MG63 (cell line): Measurements from ENCODE around the gene LCK. TPM values are rescaled to one million over a fixed set of nuclear protein-coding genes. Genes with fewer than 3 reads are reported as not detected.

Source experiments
- DNase-seq: peaks from one replicate; pipeline ENCODE4 v3.0.0-alpha.2; 2020
- H3K27me3 ChIP-seq: fragments of 250-450 bp; sonication (Bioruptor Pico); 2 replicates; pipeline ENCODE4 v1.5.1; 2020; ENCODE audit warnings: mild to moderate bottlenecking, moderate library complexity
- H3K36me3 ChIP-seq: fragments of 250-450 bp; sonication (Bioruptor Pico); 2 replicates; pipeline ENCODE4 v1.5.1; 2020; ENCODE audit warnings: mild to moderate bottlenecking, moderate library complexity
- H3K4me3 ChIP-seq: fragments of 250-450 bp; sonication (Bioruptor Pico); 2 replicates; pipeline ENCODE4 v1.5.1; 2020; ENCODE audit warnings: mild to moderate bottlenecking, moderate library complexity
- H3K9me3 ChIP-seq: fragments of 250-450 bp; sonication (Bioruptor Pico); 2 replicates; pipeline ENCODE4 v1.5.1; 2020; ENCODE audit warnings: mild to moderate bottlenecking, moderate library complexity
- total RNA-seq: library from RNA; depleted of rRNA; stranded (reverse); fragments of >200 nt; shearing (Covaris generic); gene quantifications from 2 replicates; pipeline ENCODE4 v1.2.3, GENCODE V29; 2014; ENCODE audit warnings: low replicate concordance; rRNA removed

Gene LCK
- not detected in 2 replicates for total RNA-seq

DNA sequence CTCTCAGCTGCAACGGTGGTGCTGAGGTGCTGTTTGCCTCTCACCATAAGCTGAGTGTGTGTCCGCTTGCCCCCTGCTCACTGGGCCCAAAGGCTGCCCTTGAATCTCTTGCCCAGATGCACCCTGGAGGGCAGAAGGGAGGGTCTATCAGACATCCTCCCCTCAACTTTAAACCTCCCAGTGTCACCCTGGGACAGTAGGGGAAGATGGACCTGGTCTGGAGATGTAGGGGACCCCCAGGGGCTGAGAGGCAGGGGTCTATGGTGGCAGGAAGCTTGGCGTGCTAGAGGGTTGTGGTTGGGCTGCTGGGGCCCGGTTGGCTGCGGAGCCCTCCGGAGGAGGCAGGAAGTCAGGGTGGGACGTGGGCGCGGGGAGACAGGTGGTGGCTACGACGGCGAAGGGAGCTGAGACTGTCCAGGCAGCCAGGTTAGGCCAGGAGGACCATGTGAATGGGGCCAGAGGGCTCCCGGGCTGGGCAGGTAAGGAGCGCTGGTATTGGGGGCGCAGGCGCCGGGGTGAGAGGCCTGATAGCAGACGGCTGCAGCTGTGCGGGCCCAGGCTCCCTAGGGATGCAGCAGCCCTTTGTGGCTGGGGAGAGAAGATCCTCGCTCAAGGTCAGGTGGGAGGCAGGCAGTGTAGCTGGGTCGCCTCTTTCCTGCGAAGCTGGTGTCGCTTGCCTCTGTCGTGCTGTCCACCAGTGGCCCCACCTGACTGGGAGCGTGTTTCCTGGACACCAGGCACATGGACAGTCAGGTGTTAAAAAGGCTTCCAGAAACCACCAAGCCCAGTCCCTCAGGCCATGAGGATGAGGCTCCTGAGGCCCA, at the start of gene LCK:
TSS of gene LCK (plus strand) at position 373 of the 824 bp plus-strand sequence. CDS start 23,065 bp downstream, outside the sequence.
- H3K36me3 ChIP-seq: no peaks in the 10 kb centered on the region

DNA sequence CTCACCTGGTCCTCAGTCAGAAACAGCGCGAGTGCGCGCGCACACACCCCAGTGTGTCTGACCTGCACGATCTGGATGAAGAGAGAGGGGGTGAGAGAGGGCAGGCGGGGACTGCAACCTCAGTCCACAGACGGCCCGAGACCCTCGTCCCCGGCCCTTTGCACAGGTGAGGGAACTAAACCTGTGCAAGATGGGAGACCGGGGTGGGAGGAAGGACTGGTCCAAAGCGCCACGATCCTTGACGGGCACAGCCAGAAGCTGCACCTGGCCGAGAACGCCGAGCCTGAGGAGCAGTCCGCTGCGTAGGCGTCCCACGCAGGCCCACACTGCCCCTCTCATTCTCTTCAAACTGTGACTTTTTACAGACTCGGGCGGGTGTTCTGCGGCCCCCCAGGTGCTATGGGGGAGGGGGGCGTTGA, 46.1 kb upstream of the LCK start:
- no peak for DNase-seq
- peak overlapping the region; percentile 78 for H3K4me3 ChIP-seq
- H3K9me3 ChIP-seq: no peaks in the 10 kb centered on the region
- no peaks in the 10 kb centered on the region for H3K36me3 ChIP-seq
- no peaks in the 10 kb centered on the region for H3K27me3 ChIP-seq

More for the DNA sequence above, at the start of gene LCK:
- DNase-seq: no peak
- no peaks in the 10 kb centered on the region for H3K9me3 ChIP-seq
- H3K27me3 ChIP-seq: no peaks in the 10 kb centered on the region
- no peak within 1 kb of the TSS for H3K4me3 ChIP-seq

DNA sequence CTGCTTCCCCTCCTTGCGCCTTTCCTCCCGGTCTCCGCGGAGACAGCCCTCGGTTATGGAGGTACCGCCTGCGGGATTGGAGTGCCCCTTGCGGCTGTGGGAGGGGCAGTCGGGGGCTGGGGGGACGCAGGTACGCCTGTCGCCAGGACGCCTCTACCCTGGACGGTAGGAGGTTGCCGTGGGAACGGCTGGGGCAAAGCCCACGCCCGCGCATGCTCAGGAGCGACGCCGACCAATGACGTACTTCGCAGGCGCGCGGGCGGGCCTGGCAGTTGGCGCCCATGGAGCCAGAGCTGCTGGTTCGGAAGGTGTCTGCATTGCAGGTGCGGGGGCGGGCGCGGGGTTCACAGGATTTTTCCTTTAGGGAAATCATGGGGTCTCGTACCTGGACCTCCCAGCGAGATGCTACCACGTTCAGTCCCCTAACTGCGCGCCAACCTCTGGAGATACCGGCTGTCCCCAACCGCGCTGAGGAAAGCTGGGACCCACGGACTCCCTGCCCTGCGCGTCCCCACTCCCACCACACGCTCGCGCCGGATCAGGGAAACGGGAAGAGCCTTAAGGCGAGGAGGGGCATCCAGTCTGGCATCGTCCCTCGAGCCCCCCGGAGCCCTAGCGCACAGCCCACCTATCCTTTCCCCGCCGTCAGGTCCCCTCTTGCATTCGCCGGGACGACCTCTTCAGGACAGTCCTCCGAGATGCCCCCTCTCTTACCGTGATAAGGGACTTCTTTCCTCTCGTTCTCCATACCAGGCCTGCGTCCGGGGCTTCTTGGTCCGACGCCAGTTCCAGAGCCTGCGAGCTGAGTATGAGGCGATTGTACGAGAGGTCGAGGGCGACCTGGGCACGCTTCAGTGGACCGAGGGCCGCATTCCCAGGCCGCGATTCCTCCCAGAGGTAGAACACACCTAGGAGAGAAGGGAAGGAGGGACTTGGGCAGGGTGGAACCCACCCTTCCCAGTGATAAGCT, 45.4 kb upstream of the LCK start, which contains the start of gene IQCC:
TSS of gene IQCC (plus strand) at position 271 of the 970 bp plus-strand sequence. CDS start at position 282, 11 bp downstream.
- DNase-seq: peak; percentile 84
- Histone ChIP-seq H3K9me3 (no peaks in the 10 kb centered on the region), H3K27me3 (no peaks in the 10 kb centered on the region), H3K4me3 (peak within 1 kb of the TSS; percentile 78), H3K36me3 (no peaks in the 10 kb centered on the region)

DNA sequence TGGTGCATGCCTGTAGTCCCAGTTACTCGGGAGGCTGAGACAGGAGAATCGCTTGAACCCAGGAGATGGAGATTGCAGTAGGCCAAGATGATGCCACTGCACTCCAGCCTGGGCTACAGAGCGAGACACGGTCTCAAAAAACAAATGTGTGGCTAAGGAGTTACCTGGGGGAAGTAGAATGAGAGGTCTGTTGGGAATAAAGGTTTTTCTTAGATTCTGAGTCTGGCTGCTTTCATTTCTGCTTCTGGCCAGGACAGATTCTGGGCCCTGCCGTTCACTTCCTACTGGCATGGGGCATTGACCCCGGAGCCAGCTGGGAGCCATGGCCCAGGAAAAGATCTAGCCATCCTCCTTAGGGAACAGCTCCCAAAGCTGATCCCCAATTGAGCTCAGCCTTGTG, 42.6 kb upstream of the LCK start:
- H3K27me3 ChIP-seq: no peaks in the 10 kb centered on the region
- no peak for DNase-seq
- H3K36me3 ChIP-seq: no peaks in the 10 kb centered on the region
- H3K4me3 ChIP-seq: no peak overlapping the region
- H3K9me3 ChIP-seq: no peaks in the 10 kb centered on the region

DNA sequence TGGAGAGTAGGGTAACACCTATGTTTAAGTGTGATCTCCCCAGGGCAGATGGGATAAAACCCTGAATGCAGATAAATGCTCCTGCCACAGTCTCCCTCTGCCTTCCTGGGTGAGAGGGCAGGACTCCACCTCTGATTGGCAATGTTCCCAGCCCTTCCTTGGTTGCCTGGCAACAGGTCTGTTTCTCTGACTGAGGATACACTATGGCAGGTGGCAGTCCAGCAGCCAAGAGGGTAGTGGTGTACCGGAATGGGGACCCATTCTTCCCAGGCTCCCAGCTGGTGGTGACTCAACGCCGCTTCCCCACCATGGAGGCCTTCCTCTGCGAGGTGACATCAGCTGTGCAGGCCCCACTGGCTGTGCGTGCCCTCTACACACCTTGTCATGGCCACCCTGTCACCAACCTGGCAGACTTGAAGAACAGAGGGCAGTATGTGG, 42.2 kb upstream of the LCK start, which contains the start of gene DCDC2B:
TSS of gene DCDC2B (plus strand) at position 199 of the 438 bp plus-strand sequence. CDS start at position 204, 5 bp downstream.
- peak; percentile 47 for DNase-seq

DNA sequence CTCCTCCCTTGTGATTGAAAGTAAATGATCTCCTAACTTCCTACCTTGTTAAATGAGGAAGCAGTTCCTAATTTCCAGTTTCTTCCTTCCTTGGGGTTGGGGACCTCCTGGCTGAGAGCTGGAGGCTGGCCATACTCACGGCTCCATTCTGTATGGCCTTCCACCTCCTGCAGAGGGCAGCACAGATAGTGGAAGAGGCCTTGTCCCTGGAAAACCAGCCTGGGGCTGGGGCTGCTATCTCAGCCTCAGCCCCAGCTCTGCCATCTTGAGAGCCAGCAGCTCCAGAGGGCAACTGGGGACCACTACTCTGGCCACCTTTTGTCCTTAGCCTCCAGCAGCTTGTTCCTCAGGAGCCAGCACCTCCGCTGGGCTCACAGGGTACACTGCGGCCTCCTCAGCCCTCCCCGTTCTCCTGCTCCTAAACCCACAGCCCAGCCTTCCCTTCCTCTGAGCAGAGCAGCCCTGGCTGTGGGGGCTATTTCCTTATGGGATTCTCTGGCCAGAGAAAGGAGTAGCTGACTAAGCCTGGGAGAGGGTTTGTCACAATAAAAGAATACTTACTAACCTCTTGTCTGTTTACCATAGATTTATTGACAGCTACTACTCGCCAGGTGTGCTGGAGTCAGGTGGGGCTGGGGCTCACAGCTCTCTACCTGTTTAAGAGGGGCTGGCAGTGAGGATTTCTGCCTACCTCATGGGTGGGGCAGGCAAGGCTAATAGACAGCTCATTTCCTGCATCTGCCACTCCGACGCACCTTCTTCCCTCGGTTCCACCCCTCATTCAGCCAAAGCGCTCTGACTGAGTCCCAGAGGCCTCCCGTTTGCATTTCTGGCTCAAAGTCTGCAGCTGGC, 35.2 kb upstream of the LCK start:
- DNase-seq: peak; percentile 56
- Histone ChIP-seq H3K27me3 (no peaks in the 10 kb centered on the region), H3K4me3 (no peak overlapping the region), H3K9me3 (no peaks in the 10 kb centered on the region), H3K36me3 (peaks cover 24% of the 10 kb centered on the region)

More for the DNA sequence above, 42.2 kb upstream of the LCK start, which contains the start of gene DCDC2B:
- H3K9me3 ChIP-seq: no peaks in the 10 kb centered on the region
- no peaks in the 10 kb centered on the region for H3K27me3 ChIP-seq
- H3K4me3 ChIP-seq: no peak within 1 kb of the TSS
- no peaks in the 10 kb centered on the region for H3K36me3 ChIP-seq

DNA sequence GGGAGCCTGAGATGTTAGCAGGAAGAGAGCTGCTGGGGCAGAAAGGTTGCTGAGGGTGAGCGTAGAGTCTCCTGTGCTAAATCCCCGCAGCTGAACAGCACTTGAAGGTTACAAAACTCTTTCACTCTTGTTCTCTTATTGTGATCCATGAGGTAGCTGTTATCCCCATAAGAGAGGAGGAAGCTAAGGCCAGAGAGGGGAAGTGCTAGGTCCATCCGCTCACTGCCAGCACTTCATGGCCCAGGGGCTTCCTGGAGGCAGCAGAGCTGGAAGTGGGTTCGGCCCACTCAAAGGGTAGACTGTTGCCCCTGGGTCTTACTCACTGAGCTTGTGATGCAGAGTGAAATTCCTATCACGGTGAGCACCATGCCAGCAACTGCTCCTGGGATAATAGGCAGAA, 34.5 kb upstream of the LCK start:
- Histone ChIP-seq H3K36me3 (peaks cover 24% of the 10 kb centered on the region), H3K4me3 (no peak overlapping the region), H3K9me3 (no peaks in the 10 kb centered on the region), H3K27me3 (no peaks in the 10 kb centered on the region)
- DNase-seq: no peak

DNA sequence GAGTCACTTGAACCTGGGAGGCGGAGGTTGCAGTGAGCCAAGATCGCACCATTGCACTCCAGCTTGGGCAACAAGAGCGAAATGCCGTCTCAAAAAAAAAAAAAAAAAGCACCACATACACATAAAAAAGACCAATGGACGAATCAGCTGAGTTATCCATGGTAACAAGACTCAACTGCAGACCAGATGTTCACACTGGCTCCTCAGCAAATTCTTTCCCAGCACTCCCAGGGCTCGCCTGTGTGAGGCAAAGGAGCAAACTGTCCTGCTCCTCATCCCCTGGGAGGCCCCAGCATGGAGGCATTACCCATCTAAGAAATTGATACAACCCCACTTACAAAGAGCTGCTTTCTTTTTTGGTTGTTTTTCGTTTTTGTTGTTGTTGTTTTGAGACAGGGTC, 32.0 kb upstream of the LCK start:
- Histone ChIP-seq H3K27me3 (no peaks in the 10 kb centered on the region), H3K4me3 (no peak overlapping the region), H3K36me3 (peaks cover 41% of the 10 kb centered on the region), H3K9me3 (no peaks in the 10 kb centered on the region)
- DNase-seq: no peak

DNA sequence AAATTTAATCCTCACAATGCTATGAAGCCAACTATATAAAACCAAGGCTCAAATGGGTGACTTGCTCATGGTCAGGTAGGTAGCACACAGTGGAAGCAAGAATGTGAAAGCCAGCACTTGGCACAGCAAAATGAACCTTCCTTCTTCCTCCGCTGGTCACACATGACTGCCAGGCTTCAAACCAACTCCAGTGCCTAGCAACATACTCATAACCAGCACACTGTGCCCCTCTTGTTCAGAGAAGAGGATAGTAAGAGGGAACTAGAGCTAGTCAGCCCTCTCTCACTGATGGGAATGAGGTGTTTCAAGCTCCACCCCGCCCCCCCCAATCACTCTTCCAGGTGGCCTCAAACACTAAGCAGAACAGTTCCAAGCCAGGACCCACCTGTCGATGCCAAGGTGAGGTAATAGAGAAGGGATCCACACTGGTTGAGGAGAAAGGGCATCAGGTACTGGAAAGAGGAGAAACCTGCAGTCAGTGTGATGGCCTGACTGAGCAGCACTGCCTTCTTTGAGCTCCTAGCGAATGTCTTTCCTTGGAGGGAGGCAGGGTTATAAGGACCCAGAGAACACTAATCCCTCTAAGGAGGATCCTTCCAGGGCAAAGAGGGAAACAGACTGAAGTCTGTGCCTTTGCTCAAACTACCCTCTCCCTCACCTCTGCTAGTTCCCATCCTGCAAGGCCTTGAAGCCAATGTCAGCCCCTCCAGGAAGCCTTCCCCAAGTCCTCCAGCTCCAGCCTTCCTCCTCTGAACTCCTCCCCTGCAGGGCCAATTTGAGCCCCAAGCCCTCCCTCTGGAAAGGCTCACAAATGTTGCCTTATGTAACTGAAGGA, 30.1 kb upstream of the LCK start:
- no peaks in the 10 kb centered on the region for H3K9me3 ChIP-seq
- peak overlapping the region; percentile 98 for H3K4me3 ChIP-seq
- H3K27me3 ChIP-seq: no peaks in the 10 kb centered on the region
- H3K36me3 ChIP-seq: peaks cover 54% of the 10 kb centered on the region
- no peak for DNase-seq

DNA sequence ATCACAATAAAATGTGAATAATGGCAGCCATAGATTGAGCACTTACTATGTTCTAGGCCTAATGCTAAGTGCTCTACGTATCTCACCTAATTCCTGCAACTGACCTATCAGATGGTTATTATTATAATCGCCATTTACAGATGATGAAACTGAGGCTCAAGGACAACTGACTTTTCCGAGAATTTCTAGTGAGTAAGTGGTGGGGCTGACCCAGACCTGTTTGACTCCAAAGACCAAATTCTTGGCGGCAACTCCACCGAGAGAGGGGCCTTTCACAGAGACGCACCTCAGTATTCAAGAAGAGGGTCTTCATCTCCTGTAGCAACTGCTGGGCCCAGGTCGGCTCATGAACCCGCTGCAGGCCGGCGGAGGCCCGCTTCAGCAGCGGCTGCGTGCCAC, 29.5 kb upstream of the LCK start:
- no peaks in the 10 kb centered on the region for H3K9me3 ChIP-seq
- H3K36me3 ChIP-seq: peaks cover 58% of the 10 kb centered on the region
- no peaks in the 10 kb centered on the region for H3K27me3 ChIP-seq
- H3K4me3 ChIP-seq: peak overlapping the region; percentile 98
- no peak for DNase-seq

DNA sequence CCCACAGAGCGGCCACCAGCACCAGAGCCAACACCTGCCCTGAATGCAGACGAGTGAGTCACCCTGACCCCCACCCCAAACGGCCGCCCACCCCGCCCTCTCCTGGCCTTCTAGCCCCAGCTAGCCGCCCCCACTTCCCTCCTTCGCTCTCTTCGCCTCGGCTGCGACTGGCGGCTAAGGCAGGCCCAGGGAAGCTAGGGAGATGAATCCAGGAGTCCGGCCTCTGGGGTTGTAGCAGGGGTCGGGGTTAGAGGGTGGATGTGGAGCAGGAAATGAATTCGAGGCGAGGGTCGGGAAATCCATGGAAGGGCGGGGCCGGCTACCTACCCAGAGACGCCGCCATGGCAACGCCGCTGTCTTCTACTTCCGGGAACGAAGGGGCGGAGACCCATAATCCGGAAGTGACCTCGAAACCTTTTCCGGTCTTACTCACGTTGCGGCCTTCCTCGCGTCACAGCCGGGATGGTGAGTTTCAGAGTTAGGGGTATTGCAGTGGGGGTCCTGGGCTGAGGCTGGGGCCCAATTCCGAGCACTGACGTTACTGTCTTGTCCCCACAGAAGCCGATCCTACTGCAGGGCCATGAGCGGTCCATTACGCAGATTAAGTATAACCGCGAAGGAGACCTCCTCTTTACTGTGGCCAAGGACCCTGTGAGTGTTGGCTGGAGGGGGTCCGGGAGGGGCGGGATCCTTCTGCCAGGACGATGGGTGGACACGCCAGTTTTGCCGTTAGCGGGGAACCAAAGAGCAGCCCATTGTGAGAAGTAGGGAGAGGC, 28.9 kb upstream of the LCK start, which contains the start of the genes EIF3I and TMEM234:
TSS of gene EIF3I (plus strand) at position 428 of the 776 bp plus-strand sequence. CDS start at position 463, 35 bp downstream.
TSS of gene TMEM234 (minus strand) at position 374 of the 776 bp plus-strand sequence. CDS start at position 343, 31 bp downstream.
- Histone ChIP-seq H3K27me3 (no peaks in the 10 kb centered on the region), H3K9me3 (no peaks in the 10 kb centered on the region), H3K4me3 (peak within 1 kb of the TSS; percentile 98), H3K36me3 (peaks cover 57% of the 10 kb centered on the region)
- peak; percentile 91 for DNase-seq

DNA sequence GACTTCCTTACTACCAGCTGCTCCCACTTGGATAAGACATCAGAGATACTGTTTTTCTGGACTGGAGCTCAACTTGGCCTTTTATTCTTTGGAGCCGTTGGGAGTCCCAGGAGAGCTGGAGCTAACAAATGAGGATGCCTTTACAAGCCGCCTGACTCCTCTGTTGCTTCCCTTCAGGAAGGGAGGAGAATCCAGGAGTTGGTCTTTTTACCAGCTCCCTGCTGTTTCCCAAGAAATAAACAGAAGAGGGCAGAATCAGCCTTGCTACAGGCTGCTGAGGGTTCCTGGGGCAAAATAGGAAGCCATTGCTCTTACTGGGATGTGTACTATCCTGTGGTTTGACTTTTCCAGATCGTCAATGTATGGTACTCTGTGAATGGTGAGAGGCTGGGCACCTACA, 27.4 kb upstream of the LCK start:
- Histone ChIP-seq H3K4me3 (peak overlapping the region; percentile 98), H3K9me3 (no peaks in the 10 kb centered on the region), H3K27me3 (no peaks in the 10 kb centered on the region), H3K36me3 (peaks cover 65% of the 10 kb centered on the region)
- no peak for DNase-seq

DNA sequence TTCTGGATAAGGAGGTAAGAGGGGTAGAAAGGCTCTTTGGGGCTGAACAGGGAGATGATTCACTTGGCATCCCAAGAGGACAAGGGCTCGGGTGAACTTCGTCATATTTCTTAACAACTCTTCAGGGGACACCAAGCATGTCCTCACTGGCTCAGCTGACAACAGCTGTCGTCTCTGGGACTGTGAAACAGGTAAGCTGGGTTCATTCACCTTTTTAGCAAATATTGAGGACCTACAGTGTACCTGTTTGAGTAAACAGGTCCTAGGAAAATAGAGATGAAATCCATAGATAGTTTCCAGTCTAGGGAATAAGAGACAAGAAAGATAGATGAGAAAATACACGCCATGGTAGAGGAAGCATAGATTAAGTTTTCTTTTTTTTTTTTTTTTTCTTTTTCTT, 26.8 kb upstream of the LCK start:
- Histone ChIP-seq H3K9me3 (no peaks in the 10 kb centered on the region), H3K36me3 (peaks cover 68% of the 10 kb centered on the region), H3K27me3 (no peaks in the 10 kb centered on the region), H3K4me3 (no peak overlapping the region)
- no peak for DNase-seq

DNA sequence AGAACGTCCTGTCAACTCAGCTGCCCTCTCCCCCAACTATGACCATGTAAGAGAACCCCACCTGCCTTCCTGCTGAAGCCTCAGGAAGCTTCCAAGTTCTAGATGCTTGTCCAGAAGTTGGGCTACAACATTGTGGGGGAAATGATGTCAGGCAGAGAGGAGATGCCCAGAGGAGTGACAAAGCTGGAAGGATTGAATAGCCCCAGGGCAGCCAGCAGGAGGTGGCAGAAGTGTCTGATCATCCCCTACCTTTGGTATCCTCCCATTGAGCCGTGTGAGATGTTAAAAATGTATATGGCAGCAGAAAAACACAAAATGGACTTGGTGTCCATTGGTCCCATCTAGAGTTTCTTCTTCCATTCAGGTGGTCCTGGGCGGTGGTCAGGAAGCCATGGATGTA, 22.3 kb upstream of the LCK start:
- no peaks in the 10 kb centered on the region for H3K9me3 ChIP-seq
- H3K4me3 ChIP-seq: no peak overlapping the region
- H3K27me3 ChIP-seq: no peaks in the 10 kb centered on the region
- peaks cover 69% of the 10 kb centered on the region for H3K36me3 ChIP-seq
- no peak for DNase-seq
